Gastrocnemius medialis (tissue), 4 donors: ENCODE results near the gene AKAP10. TPM values are rescaled to one million over a fixed set of nuclear protein-coding genes. Genes with fewer than 3 reads are reported as not detected.

Experiments
- ATAC-seq, 2 donors: fragments of 150-250 bp; one replicate each; pipeline ENCODE4 v1.9.1; 2016
- DNase-seq, 2 donors: peaks; one replicate each; pipeline ENCODE4 v3.0.0-alpha.2; 2019
- H3K27ac ChIP-seq, 4 donors: fragments of 200-600 bp; sonication (generic); 1 replicate in 1 of 4; 2 replicates in 3 of 4; pipeline ENCODE4 v1.5.1; 2016 to 2018; ENCODE audit warnings: mild to moderate bottlenecking in 2 of 4, moderate library complexity in 1 of 4
- H3K27me3 ChIP-seq, 3 donors: fragments of 200-600 bp; sonication (generic) in 2 of 3; 1 replicate in 1 of 3; 2 replicates in 2 of 3; pipeline versions ENCODE4 v1.5.1 to v1.6.0; 2016 to 2019; ENCODE audit warnings: mild to moderate bottlenecking in 1 of 3, moderate library complexity in 1 of 3
- H3K36me3 ChIP-seq, 2 donors: fragments of 200-600 bp; sonication (generic) in 1 of 2; one replicate each; pipeline ENCODE4 v1.5.1; 2017 to 2018
- H3K4me1 ChIP-seq, 2 donors: fragments of 200-600 bp; sonication (generic) in 1 of 2; one replicate each; pipeline ENCODE4 v1.5.1; 2016 to 2017; ENCODE audit warnings: mild to moderate bottlenecking in 2 of 2
- H3K4me3 ChIP-seq, 4 donors: fragments of 200-600 bp; sonication (generic) in 3 of 4; 1 replicate in 1 of 4; 2 replicates in 3 of 4; pipeline ENCODE4 v1.5.1; 2016 to 2019; ENCODE audit warnings: mild to moderate bottlenecking in 2 of 4
- H3K9me3 ChIP-seq, 3 donors: fragments of 200-600 bp; sonication (generic) in 2 of 3; 1 replicate in 1 of 3; 2 replicates in 2 of 3; pipeline ENCODE4 v1.5.1; 2016 to 2019
- CTCF ChIP-seq, 5 experiments: fragments of 450-650 bp in 3 of 5; fragments of 200-600 bp in 2 of 5; sonication (generic) in 2 of 5; IDR thresholded peaks in 4 of 5; conservative IDR thresholded peaks in 1 of 5; 1 replicate in 4 of 5; 2 replicates in 1 of 5; pipeline ENCODE4 v1.5.1; 2016 to 2019; ENCODE audit warnings: antibody characterized with exemption in 5 of 5, mild to moderate bottlenecking in 3 of 5, moderate library complexity in 3 of 5
- POLR2A ChIP-seq, 2 donors: fragments of 450-650 bp; IDR thresholded peaks; one replicate each; pipeline ENCODE4 v1.6.1; 2017; ENCODE audit warnings: antibody characterized with exemption in 2 of 2, mild to moderate bottlenecking in 2 of 2, moderate library complexity in 2 of 2
- in situ Hi-C, 4 donors: fragments of 200-750 bp; cut with MboI; loops; one replicate each; pipeline versions ENCODE4 v1.15.0 to v1.8.0; 2017; ENCODE audit warnings: low sequenced_read_pairs in 4 of 4
- intact Hi-C: fragments of 100-400 bp; cut with DNase I; formaldehyde crosslinking; loops from one replicate; pipeline ENCODE4 v1.15.1; 2023; ENCODE audit warnings: low total_unique reads
- total RNA-seq, 4 donors: library from RNA; depleted of rRNA; stranded (reverse); fragments of >200 nt; gene quantifications; one replicate each; pipeline versions ENCODE4 v1.1.0 to v1.2.3, GENCODE V29; 2016

The AKAP10 gene
- total RNA-seq, 4 donors from 2014 or later, result 6.1 to 26.1 (median 9.9) TPM

- ATAC-seq (no peak), DNase-seq (no peak)
- Histone ChIP-seq H3K4me3 (no peak overlapping the region), H3K27me3 (no peaks in the 10 kb centered on the region), H3K4me1 (no peaks in the 10 kb centered on the region), H3K27ac (no peak overlapping the region), H3K9me3 (no peaks in the 10 kb centered on the region), H3K36me3 (no peaks in the 10 kb centered on the region)
- TF ChIP-seq CTCF (IDR thresholded peaks at IDR 0.05 in 4 of 5, conservative IDR thresholded peaks at IDR 0.05 in 1 of 5) (no peak), POLR2A (IDR thresholded peaks at IDR 0.05) (no peak)
- in situ Hi-C loops, result no loop called here
- intact Hi-C loops, result no loop called here
Measured at GRCh38 chr17:19883537-19884215, 94.0 kb downstream of the AKAP10 start.

GRCh38 chr17:19880393-19880792 is 97.2 kb downstream of the AKAP10 start:
- no peak for DNase-seq
- TF ChIP-seq POLR2A (IDR thresholded peaks at IDR 0.05), result no peak
- no peak for TF ChIP-seq CTCF (IDR thresholded peaks at IDR 0.05 in 4 of 5, conservative IDR thresholded peaks at IDR 0.05 in 1 of 5)

DNA sequence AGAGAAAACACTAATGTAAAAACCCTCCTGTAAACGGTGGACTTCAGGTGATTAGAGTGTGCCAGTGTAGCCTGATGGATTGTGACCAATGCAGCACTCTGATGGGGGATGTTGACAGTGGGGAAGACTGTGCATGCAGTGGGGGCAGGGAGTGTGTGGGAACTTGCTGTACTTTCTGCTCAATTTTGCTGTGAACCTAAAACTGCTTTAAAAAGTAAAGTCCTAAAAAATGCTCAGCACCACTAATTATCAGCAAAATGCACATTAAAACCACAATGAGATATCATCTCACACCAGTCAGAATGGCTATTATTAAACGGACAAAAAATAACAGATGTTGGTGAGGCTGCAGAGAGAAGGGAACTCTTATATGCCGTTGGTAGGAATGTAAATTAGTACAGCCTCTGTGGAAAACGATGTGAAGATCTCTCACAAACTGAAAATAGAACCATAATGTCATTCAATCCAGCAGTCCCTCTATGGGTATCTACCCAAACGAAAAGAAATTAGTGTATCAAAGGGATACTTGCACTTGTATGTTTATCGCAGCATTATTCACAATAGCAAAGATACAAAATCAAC is 100.2 kb downstream of the AKAP10 start:
- Histone ChIP-seq H3K4me1 (no peaks in the 10 kb centered on the region), H3K4me3 (no peak overlapping the region), H3K36me3 (no peaks in the 10 kb centered on the region), H3K27me3 (no peaks in the 10 kb centered on the region), H3K27ac (no peak overlapping the region), H3K9me3 (no peaks in the 10 kb centered on the region)
- DNase-seq (no peak), ATAC-seq (no peak)
- intact Hi-C loops (no loop called here), in situ Hi-C loops (no loop called here)
- no peak for TF ChIP-seq POLR2A (IDR thresholded peaks at IDR 0.05)
- TF ChIP-seq CTCF (IDR thresholded peaks at IDR 0.05 in 4 of 5, conservative IDR thresholded peaks at IDR 0.05 in 1 of 5), result no peak

More at GRCh38 chr17:19880393-19880792, 97.2 kb downstream of the AKAP10 start:
- intact Hi-C loops, result no loop called here
- no peaks in the 10 kb centered on the region for H3K4me1 ChIP-seq
- H3K27ac ChIP-seq, result no peak overlapping the region
- in situ Hi-C loops, result no loop called here
- H3K9me3 ChIP-seq, result no peaks in the 10 kb centered on the region
- no peak overlapping the region for H3K4me3 ChIP-seq
- no peaks in the 10 kb centered on the region for H3K27me3 ChIP-seq
- H3K36me3 ChIP-seq, result no peaks in the 10 kb centered on the region
- ATAC-seq, result no peak

DNA sequence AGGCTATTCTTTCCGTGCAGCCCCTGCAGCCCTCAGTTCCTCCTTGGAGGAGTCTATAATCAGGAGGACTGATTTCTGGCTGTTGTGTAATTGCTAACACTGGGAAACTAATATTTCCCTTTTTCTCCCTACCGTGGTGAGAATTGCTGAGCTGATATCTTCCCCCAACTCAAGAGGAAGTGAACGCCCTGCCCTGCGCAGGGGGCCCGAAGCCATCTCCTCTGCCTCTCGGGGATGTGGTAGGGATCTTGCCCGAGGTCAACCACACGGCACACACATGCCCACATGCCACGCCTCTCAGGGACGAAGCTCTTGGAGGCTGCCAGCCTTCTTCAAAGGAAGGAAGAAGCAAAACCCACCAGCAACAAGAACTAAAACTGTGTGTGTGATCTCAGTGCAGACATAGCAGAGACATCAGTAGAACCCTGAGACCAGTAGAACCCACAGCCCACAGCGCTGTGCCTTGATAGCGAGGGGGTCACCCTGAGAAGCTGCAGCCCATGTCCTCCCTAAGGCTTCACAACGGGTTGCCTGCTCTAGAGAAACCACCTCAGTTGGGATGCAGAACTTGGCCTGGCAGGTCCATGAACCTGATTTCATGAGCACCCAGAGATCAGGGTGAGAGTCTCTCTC is 101.0 kb downstream of the AKAP10 start:
- TF ChIP-seq CTCF (IDR thresholded peaks at IDR 0.05 in 4 of 5, conservative IDR thresholded peaks at IDR 0.05 in 1 of 5), result no peak
- TF ChIP-seq POLR2A (IDR thresholded peaks at IDR 0.05), result no peak
- intact Hi-C loops (no loop called here), in situ Hi-C loops (no loop called here)
- Histone ChIP-seq H3K27me3 (no peaks in the 10 kb centered on the region), H3K36me3 (no peaks in the 10 kb centered on the region), H3K9me3 (no peaks in the 10 kb centered on the region), H3K27ac (no peak overlapping the region), H3K4me3 (no peak overlapping the region), H3K4me1 (no peaks in the 10 kb centered on the region)
- no peak for ATAC-seq
- peak; percentile 40 to 49 for DNase-seq
